Measurements from ENCODE around the gene KIAA1217.

The KIAA1217 gene

DNA sequence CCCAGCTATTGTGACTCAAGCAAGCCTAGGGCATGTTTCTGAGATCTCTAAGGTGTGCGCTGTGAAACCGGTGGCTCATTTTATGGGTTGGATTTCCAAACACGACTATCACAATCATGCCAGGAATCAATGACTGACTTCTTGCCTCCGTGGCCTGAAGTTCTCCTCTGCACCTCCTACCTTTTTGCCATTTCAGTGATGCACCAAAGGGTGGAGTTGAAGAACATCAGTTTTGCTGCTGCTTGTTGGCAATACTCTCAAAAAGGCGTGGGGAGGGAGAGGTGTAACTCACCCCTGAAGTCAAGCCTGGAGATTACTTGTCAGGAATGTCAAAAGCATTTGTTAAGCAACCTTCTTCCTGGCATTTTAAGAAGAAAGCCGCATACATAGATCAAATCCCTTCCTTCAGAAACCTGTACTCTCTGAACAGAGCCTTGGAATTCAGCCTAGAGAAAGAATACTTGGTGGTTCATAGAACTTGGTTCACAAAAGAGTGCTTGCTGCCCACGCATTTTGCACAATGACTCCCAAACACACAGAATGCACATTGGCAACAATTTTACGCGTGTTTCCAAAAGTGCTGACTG is 41.0 kb downstream of the KIAA1217 start:
- no peak for DNase-seq

DNA sequence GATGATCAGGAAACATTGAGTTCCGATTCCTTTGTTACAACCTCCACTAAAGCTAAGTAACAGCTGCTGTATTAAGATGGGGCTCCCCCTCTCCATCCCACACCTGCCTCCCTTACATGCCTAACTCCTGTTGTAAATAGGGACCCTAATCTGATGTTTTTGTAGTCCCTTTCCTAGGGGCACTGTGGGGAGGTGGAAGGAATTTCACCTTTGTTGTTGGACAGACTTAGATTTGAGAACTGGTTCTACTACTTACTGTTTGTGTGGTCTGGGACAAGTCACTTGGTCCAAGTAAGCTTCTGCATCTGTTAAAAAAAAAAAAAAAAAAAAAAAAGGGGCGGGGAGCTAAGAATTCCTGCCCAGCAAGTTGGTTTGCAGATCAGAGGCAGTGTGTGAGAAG is 42.6 kb downstream of the KIAA1217 start:
- DNase-seq = no peak

DNA sequence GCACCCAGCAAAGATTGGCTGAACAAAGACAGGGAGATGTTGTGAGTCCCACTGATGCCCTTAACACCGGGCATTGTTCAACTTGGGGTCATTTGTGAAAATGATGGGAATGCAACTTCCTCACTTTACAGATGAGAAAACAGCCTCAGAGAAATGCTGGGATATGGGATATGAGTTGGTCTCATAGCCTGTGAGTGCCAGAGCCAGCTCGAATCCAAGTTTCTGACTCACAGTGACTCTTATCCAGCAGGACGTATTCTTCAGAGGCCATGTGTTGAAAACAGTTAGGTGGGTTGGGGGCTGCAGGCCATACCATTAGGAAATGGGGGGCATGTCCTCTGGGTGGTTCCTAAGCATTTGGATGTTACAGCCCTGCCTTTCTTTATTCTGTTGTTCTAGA is 45.2 kb downstream of the KIAA1217 start:
- no peak for DNase-seq

DNA sequence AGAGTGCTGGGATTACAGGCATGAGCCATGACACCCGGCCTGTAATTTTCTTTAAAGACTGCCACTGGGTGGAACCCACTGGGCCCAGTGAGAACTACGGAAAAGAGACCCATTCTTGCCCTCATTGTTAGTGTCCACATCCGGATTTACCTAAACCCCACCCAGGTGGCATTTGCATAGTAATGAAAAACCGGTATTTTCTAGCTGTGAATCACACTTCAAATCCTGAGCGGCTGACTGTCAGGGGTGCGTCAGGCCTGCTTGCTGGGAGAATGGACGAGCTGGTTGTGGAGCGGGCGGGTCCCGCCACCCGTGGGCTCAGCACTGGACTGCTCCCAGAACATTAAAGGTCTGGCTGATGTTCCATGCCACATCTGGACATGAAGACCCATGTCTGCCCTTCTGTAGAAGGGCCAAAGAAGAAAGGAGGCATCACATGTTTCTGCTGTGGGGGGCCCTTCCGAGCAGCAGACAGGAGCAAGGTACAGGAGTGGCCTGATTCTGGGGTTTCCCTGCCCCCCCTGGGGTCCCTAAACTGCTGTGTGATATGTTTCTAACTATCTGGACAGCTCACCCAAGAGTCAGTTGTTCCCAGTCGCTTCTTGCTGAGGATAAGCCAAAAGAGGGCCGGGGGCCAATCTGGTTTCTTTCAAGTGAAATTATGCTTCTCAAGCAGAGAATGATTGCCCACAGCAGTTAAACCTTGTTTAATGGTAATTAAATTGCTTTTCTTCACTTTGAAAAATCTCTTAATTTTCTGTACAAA is 46.4 kb downstream of the KIAA1217 start:
- DNase-seq = no peak

DNA sequence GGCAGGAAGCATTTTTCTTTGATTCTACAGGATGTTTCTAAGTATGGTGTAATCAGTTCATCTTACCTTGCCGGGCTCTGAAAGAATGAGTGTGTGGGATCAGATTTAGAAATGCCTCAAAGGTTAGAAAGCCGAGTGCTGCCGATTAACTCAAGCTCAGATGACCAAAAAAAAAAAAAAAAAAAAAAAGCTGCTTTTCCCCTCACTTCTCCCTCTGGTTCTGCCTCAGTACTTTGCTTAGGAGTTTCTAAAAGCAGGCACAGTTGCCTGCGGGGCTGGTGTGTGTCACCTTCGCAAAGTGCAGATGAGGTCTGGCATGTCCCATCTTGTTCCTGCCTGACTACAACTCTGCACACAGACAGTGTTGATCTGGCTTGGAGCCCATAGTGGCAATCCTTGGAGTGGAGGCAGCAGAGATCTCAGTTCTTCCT is 47.0 kb downstream of the KIAA1217 start:
- DNase-seq = no peak

DNA sequence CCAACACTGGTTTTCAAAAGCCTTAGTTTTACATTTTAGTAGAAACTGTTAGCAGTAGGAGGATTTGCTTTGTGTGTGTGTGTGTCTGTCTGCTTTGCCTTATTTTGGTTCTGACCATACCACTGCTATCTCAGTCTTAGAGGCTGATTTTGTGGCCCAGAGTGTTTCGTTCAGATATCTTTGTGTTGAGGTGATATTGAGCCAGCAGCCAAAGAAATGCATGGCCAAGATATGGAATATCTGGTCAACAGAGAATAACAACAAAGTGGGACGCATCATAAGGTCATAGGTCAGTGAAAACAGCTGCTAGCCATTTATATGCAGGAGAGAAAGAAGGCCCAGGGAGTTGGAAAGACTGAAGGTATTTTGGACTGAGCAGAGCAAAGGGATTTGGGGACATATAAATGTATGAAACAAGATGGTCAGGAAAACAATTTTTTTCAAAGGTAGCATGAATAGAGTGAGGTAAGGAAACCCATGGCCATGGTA is 47.7 kb downstream of the KIAA1217 start:
- no peak for DNase-seq

DNA sequence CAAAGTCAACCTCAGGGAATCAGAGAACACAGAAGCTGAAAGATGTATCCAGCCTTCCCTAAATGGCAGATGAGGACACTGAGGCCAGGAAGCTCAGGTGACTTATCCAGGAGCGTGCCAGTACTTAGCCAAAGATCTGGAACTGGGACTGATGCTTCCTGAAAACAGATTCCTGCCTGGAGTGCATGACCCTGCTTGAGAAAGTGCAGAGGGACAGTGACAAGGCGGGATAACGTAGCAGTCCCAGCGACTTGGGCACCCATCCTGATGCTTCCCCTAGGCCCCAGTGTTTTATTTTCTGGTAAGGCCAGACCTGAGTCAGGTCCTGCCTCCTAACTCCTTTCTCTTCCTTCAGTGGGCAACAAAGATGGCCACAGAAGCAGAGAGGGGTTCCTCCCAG is 48.6 kb downstream of the KIAA1217 start:
- no peak for DNase-seq

DNA sequence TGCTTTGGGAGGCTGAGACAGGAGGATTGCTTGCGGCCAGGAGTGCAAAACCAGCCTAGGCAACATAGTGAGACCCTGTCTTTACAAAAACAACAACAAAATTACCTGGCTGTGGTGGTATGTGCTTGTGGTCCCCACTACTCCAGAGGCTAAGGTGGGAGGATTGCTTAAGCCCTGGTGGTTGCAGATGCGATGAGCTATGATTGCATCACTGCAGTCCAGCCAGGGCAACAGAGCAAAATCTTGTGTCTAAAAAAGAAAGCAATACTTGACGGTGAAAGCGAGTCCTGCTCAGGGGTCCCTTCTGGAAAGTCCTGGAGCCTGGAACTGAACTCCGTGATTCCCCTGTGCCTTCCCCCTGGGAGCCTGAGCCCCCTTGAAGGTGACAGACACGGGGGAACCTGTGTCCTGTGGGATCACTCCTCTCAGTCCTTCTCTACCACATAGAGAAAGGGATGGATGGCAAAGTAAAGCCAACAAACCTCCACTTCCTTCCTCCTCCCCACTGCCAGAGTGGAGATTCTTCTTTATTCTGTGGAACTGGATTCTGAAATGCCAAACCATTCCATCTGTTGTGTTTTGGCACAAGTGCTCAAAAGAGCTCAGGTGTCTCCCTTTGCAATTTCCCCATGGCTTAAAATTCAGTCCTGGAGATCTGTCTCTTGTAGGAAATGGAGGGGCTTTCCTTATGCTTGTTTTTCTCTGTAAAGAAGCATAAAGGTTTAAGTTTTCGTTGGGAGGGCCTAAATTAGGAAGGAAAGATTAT is 50.6 kb downstream of the KIAA1217 start:
- DNase-seq = no peak

DNA sequence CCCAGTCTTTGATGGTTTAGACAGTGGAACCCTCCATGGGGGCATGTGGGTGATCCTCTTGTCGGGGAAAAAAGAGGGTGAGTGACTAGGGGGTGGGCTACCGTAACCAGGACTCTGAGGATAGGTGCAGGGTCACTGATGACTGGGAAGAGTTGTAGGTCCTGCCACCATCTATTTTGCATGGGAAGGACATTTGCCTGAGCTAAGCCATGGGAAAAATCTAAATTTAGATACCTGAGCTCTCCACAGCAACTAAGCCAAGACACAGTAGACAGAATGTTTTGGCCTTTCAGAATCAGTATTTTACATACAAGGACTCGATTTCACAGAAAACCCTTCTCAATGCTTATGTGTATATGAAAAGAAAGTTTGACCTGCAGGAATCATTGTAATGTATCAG is 52.7 kb downstream of the KIAA1217 start:
- no peak for DNase-seq

DNA sequence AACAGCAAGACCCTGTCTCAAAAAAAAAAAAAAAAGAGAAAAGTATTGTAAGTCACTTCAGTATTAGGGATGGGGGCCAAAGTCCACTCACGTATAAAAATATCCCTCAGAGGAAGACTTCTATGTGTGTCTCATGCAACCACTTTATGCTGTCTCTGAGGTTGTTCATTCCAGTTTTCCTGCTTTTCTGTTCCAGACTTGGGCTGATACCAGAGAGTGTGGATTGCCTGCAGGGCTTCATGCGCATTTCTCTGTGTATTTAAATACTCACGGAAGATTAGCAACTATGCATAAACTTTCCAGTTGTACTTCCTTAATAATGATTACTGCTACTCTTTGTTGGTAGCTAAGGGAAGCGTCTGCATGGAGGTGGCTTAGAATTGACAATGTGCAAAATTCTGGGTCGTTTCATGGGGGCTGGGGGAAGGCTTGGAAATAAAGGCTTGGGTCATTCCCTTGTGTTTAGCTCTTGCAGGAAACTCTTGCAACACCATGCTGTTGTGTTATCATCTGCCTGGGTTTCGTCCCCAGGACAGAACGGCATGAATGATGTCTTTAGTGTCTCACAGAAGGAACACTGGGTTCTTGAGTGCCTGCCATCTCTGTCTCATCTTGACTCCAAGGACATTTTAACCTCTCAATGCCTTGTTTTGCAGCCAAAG is 54.1 kb downstream of the KIAA1217 start:
- DNase-seq = no peak

DNA sequence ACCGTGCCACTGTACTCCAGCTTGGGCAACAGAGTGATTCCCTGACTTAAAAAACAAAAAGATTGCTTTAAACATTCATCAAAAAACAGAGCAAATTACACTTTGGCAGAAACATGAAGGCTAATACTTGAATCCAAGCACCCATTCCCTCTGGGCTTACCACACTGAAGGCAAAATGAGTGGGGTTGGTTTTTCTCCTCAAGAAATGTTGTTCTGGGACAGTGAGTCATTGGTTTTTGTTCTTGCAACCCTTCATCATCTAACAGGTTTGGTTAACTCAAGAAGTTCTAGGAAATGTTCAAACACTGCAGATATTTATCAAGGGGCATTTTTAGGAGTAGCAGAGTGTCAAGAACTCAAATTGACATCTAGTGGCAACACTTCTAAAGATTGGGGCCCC is 60.5 kb downstream of the KIAA1217 start:
- no peak for DNase-seq

DNA sequence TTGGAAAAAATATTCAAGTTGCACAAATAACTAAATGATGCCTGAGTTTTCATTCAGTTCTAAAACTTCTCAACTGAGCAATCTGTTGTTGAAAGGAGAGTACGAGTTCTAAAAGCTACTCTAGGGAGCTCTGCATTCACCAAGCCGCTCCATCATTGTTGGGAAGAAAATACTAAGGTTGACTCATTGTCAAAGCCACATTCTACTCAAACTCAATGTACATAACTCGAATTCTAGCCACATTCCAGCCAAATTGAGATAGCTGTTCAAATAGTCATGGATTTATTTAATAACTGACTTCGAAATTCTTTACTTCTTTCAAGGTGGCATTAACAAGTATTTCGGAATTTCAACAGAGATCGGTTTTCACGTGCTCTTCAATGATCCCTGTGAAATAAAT is 63.4 kb downstream of the KIAA1217 start:
- DNase-seq = no peak

DNA sequence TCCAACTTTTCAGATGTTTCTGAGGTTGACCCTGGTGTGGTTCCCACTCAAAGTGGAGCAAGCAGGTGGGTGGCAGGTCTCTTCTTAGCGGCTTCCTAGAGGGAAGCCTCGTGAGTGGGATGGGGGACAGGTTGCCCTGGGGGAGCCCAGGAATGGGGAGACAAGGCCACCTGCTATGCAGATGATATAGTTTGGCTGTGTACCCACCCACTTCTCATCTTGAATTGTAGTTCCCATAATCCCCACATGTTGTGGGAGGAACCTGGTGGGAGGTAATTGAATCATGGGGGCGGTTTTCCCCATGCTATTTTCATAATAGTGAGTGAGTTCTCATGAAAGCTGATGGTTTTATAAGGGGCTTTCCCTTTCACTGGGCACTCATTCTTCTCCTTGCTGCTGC is 68.3 kb downstream of the KIAA1217 start:
- no peak for DNase-seq

DNA sequence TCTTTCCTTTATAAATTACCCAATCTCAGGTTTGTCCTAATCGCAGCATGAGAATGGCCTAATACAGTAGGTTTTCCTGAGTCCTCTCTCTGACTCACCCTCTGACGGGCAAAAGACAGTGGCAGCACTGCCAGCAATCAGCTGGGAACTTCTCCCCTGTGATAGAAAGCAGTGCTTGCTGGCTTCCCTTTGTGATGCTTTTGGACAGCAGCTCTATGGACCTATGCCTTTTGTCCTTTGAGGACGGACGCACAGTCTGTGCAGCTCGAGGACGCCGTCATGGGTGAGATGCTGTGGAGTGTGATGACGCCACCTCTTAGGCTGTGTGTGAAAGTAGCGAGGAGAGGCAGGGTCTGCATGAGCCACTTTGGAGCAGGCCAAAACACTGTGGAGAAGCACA is 68.8 kb downstream of the KIAA1217 start:
- DNase-seq = no peak

DNA sequence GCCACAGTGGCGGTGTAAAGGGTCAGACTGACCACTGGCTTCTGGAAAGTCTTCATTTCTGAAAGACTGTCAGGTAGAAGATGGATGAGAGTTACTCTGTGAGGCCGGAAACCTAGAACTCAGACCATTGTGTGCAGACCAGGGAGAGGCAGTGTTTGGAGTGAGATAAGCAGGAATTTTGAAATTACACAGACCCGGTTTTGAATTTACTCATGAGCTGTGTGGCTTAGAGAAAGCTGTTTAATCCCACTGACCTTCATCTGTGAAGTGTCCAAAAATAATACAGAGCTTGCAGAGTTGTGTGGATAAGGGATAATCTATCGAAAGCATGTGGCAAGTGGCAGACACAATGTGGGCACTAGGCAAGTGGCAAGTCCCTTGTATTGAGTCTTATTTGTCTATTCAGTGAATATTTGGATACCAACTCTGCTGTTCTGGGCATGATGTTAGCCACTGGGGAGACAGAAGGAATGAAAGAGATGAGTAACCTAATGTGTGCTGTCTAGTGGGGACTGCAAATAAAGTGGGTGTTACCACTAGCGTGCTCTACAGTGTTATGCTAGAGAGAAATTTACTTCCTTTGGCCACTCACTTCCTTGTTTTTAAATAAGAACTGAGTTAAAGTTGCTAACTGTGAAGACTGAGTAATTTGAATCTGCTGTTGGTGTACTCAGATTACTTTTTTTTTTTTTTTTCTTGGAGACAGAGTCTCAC is 69.4 kb downstream of the KIAA1217 start:
- DNase-seq = no peak

DNA sequence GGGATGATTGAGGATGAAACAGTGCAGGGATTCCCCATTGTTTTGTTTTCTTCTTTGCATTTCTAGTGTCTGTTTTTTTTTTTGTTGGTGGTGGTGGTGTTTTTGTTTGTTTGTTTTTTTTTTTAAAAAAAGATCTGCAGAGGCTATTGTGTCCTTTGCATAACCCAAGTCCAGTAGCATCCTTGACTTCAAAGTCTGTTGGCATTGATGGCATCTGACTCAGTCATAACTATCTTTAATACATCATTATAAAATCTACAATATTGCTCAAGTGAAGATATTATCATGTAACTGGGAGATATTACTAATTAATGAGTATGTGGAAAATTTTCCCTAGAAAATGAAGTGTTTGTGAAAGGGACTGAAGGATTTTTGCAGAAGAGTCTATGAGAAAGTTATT is 70.2 kb downstream of the KIAA1217 start:
- DNase-seq = no peak

DNA sequence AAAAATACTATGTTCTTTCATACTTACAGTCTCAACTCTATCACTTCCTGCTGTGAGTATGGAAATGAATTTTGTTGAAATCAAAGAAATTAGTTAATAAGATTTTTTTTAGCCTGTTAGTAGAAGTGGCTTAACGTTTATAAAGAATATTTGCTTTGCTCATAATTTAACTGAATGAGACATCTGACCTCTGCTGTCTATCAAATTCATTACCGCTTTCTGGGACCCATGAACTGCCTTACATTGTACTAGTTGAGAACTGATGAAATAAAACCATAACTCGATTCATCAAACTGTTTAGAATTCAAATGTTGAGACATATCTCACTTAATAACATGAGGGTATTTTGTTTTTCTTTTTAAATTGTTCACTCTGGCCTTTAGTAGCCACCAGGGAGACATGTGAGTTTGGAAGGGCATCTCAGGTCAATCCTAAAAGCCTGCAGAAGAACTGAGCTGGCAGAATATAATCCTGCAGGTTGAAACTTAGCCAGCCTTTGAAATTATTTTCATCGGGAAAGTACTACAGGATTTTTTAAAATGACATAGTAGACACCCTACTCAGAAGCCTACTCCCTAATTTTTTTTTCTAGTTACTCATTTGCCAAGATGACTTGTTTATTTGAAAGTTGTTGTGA is 78.7 kb downstream of the KIAA1217 start:
- no peak for DNase-seq

DNA sequence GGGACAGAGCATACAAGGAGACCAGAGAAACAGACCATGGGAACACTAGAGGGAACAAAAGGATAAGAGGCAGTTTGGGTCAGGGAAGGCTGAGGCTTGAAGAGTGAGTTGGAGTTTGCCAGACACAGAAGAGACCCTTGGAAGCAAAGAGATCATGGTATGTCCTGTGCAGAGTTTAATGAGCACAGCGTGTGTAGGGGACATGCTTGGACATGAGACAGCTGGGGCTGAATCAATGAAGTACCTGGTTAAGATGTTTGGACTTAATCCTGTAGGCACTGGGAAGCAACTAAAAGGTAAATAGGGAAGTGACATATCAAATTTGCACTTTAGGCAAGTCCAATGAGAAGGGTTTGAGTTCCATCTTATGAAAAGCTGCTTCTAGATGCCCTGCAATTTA is 79.6 kb downstream of the KIAA1217 start:
- no peak for DNase-seq

DNA sequence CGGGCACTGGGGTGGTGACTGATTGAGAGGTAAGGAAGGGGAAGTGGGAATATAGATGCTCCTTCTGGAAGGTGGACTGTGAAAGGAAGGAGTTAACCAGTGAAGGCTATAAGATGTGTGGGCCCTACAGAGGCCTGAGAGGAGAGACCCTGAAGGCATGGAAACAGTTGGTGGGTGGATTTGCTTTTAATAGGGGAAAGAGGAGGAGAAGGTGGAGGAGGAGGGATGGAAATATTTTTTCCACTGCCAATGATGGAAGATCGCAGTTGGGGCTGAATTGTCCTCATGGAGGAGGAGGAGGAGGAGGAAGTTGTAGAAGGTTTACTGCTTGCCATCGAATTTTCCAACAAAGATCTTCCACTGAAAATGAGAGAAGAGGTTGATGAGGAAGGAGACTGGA is 80.3 kb downstream of the KIAA1217 start:
- DNase-seq = no peak

DNA sequence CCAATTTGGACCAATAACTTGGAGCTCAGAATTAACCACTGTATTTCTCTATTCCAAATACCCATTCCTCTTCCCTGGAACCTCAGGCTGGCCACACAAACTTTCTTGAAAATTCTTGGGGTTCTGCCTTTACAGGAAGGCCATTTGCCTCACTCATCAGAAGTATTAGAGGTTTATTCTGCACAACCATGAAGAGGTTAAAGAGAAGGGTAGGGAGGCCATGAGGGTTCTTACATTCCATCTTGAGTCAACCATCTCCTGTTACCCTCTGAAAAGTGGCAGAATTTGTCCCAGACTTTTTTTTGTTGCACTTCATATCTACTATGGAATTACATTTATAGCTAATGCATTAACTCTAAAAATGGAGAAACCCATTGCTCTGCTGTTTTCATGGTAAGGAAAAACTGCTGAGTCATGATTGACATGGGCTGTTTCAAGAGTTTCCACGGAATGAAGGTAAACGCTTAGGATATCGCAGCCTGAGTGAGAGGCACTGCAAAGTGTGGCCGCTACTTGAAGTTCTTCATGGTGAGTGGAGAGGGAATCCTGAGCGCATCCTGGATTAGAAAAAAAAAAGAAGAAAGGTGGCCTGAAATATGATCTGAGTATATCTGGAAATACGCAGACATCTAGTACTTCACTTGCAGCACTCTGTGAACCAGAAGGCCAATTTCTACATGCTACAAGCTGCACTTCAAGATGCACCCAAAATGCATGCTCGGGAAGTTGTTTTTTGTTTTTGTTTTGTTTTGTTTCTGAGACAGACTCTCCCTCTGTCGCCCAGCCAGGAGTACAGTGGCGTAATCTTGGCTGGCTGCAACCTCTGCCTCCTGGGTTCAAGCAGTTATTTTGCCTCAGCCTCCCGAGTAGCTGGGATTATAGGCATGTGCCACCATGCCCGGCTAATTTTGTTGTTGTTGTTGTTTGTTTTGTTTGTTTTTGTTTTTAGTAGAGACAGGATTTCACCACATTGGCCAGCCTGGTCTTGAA is 83.7 kb downstream of the KIAA1217 start:
- DNase-seq = no peak

Data from activated CD4-positive, alpha-beta T cell treated with anti-CD3 and anti-CD28 coated beads for 48 hours (primary cell).